CD4-positive, alpha-beta T cell treated with Interleukin-10 for 1 hour (primary cell): Measurements from ENCODE around the gene TNNI3.
"Not testable (repeated sequence)": the region's sequence is repeated elsewhere in the genome, so short reads cannot be mapped to it uniquely, and the experiment has no call there.

ENCODE experiments used
- DNase-seq: peaks from one replicate; pipeline ENCODE4 v3.0.0-alpha.2; 2020

The TNNI3 gene

GRCh38 chr19:55112246-55112776, 45.2 kb downstream of the TNNI3 start:
- no peak for DNase-seq

GRCh38 chr19:55111238-55111831, 46.2 kb downstream of the TNNI3 start:
- no peak for DNase-seq

GRCh38 chr19:55109527-55110291, 47.8 kb downstream of the TNNI3 start:
- DNase-seq = no peak

- DNase-seq = not testable (repeated sequence)
These were observed 50.3 kb downstream of the TNNI3 start for GRCh38 chr19:55107252-55107651.

- no peak for DNase-seq
These were observed 50.9 kb downstream of the TNNI3 start for GRCh38 chr19:55106591-55106990.

GRCh38 chr19:55105237-55105636, 52.3 kb downstream of the TNNI3 start:
- DNase-seq = no peak

- DNase-seq = no peak
These were observed 54.3 kb downstream of the TNNI3 start for GRCh38 chr19:55103190-55103589.
